NCI-H187 (cell line): ENCODE results near the gene NME7.
"Not testable (repeated sequence)": the region's sequence is repeated elsewhere in the genome, so short reads cannot be mapped to it uniquely, and the experiment has no call there.

Experiments
- DNase-seq, 2 experiments: peaks; one replicate each; lab custom pipeline; 2025; lab: John Stamatoyannopoulos, UW

Gene NME7

GRCh38 chr1:169367686-169368405 lies at the start of gene NME7, which contains the start of gene BLZF1:
TSS of gene NME7 (minus strand) at chr1:169367797. CDS start at chr1:169367710, 87 bp downstream.
TSS of gene BLZF1 (plus strand) at chr1:169368195. CDS start at chr1:169369523, 1,328 bp downstream.
- peak; percentile 99 for DNase-seq

GRCh38 chr1:169414952-169415351 lies 47.4 kb upstream of the NME7 start:
- DNase-seq = no peak

- not testable (repeated sequence) for DNase-seq
Measured at GRCh38 chr1:169408340-169408739, 40.7 kb upstream of the NME7 start.

- DNase-seq = not testable (repeated sequence)
Measured at GRCh38 chr1:169402578-169402977, 35.0 kb upstream of the NME7 start.

- DNase-seq = no peak
Measured at GRCh38 chr1:169395955-169396354, 28.4 kb upstream of the NME7 start.

GRCh38 chr1:169392406-169392805 lies 24.8 kb upstream of the NME7 start:
- no peak for DNase-seq

- DNase-seq = no peak
Measured at GRCh38 chr1:169390303-169390702, 22.7 kb upstream of the NME7 start.

GRCh38 chr1:169387399-169387798 lies 19.8 kb upstream of the NME7 start:
- no peak for DNase-seq

GRCh38 chr1:169383449-169383848 lies 15.9 kb upstream of the NME7 start:
- DNase-seq = no peak

- no peak for DNase-seq
Measured at GRCh38 chr1:169381162-169381561, 13.6 kb upstream of the NME7 start.

- DNase-seq = no peak
Measured at GRCh38 chr1:169371404-169371803, 3.8 kb upstream of the NME7 start.

- DNase-seq = no peak
Measured at GRCh38 chr1:169368406-169368769, 791 bp upstream of the NME7 start.

- DNase-seq = no peak
Measured at GRCh38 chr1:169367096-169367685, 406 bp downstream of the NME7 start.

- DNase-seq = no peak
Measured at GRCh38 chr1:169364948-169365347, 2.6 kb downstream of the NME7 start.

GRCh38 chr1:169363046-169363730 lies 4.4 kb downstream of the NME7 start:
- DNase-seq = no peak

GRCh38 chr1:169361281-169361680 lies 6.3 kb downstream of the NME7 start:
- no peak for DNase-seq

GRCh38 chr1:169360415-169360814 lies 7.2 kb downstream of the NME7 start:
- DNase-seq = no peak

- peak in 1 of 2 experiments; percentile 42 for DNase-seq
Measured at GRCh38 chr1:169348383-169349036, 19.1 kb downstream of the NME7 start.

- no peak for DNase-seq
Measured at GRCh38 chr1:169347688-169348382, 19.8 kb downstream of the NME7 start.

- no peak for DNase-seq
Measured at GRCh38 chr1:169346036-169346589, 21.5 kb downstream of the NME7 start.

- no peak for DNase-seq
Measured at GRCh38 chr1:169345511-169345910, 22.1 kb downstream of the NME7 start.

GRCh38 chr1:169342096-169342495 lies 25.5 kb downstream of the NME7 start:
- DNase-seq = not testable (repeated sequence)
